HepG2 (cell line): ENCODE data around the gene SLC39A10. TPM values are rescaled to one million over a fixed set of nuclear protein-coding genes. Genes with fewer than 3 reads are reported as not detected.

ENCODE experiments used
- HCFC1 ChIP-seq: fragments of 150-350 bp; IDR thresholded peaks from 2 replicates; pipeline ENCODE4 v1.6.1; 2014; ENCODE audit warnings: low read depth, low read length
- POLR2AphosphoS5 ChIP-seq: IDR thresholded peaks from 2 replicates; pipeline ENCODE4 v1.6.1; 2012; ENCODE audit warnings: low read depth, low read length
- RBFOX2 ChIP-seq: fragments of 200-400 bp; formaldehyde crosslinking; IDR thresholded peaks from 2 replicates; pipeline ENCODE4 v1.6.1; 2017; ENCODE audit warnings: low read depth, mild to moderate bottlenecking, low read length
- RNF219 ChIP-seq: sonication (generic); formaldehyde crosslinking; IDR thresholded peaks from 2 replicates; pipeline ENCODE4 v1.5.0; 2020; ENCODE audit warnings: mild to moderate bottlenecking, missing genetic modification reagents
- SAFB2 ChIP-seq: sonication (generic); formaldehyde crosslinking; IDR thresholded peaks from 2 replicates; pipeline ENCODE4 v1.5.1; 2020; ENCODE audit warnings: missing genetic modification reagents, low read depth, mild to moderate bottlenecking, borderline replicate concordance
- TBL1XR1 ChIP-seq: fragments of 150-350 bp; IDR thresholded peaks from 2 replicates; pipeline ENCODE4 v1.6.1; 2014; ENCODE audit warnings: borderline replicate concordance, low read length; ENCODE audit not compliant: partially characterized antibody
- XBP1 ChIP-seq: sonication (generic); formaldehyde crosslinking; IDR thresholded peaks from 2 replicates; pipeline ENCODE4 v1.5.0; 2020; ENCODE audit warnings: missing genetic modification reagents
- ZNF34 ChIP-seq: sonication (generic); formaldehyde crosslinking; IDR thresholded peaks from 2 replicates; pipeline ENCODE4 v1.4.0; 2020; ENCODE audit warnings: mild to moderate bottlenecking, missing genetic modification reagents, borderline replicate concordance
- ZNF780A ChIP-seq: sonication (generic); formaldehyde crosslinking; IDR thresholded peaks from 2 replicates; pipeline ENCODE4 v1.8.0; 2022; ENCODE audit warnings: mild to moderate bottlenecking, missing genetic modification reagents, moderate library complexity
- polyA plus RNA-seq, 8 experiments: library from polyadenylated mRNA; depleted of rRNA in 3 of 8; stranded (reverse) in 7 of 8; unstranded in 1 of 8; fragments of >200 nt; fragmentation: Illumina TruSeq in 4 of 8; extraction: Trizol in 4 of 8; gene quantifications; 2 replicates each; pipeline versions ENCODE4 v1.2.1 to v1.2.3, GENCODE V29; 2011 to 2016; ENCODE audit warnings: low read depth in 4 of 8, missing spikeins in 1 of 8, mixed read lengths in 1 of 8; ENCODE audit not compliant: insufficient read depth in 1 of 8
- total RNA-seq, 5 experiments: library from RNA; depleted of rRNA; stranded (reverse); fragments of >200 nt; fragmentation: Illumina TruSeq; extraction: Trizol; gene quantifications; 2 replicates each; pipeline ENCODE4 v1.2.3, GENCODE V29; 2016; ENCODE audit warnings: low read depth in 1 of 5
- TF ChIP-seq, protein P1 (sequence below): sonication (generic); formaldehyde crosslinking; IDR thresholded peaks from 2 replicates; pipeline ENCODE4 v1.5.1; 2020; ENCODE audit warnings: mild to moderate bottlenecking, missing genetic modification reagents
- TF ChIP-seq, protein P2 (sequence below): sonication (generic); formaldehyde crosslinking; IDR thresholded peaks from 2 replicates; pipeline ENCODE4 v1.5.0; 2020; ENCODE audit warnings: mild to moderate bottlenecking, missing genetic modification reagents, moderate library complexity
- TF ChIP-seq, protein P3 (sequence below): sonication (generic); formaldehyde crosslinking; IDR thresholded peaks from 2 replicates; pipeline ENCODE4 v1.4.0; 2020; ENCODE audit warnings: missing genetic modification reagents

SLC39A10 gene
- total and polyA plus RNA-seq, 2 of the 13 experiments (the other 11 are each of a cell fraction or from before 2014, with no cell fraction given), result 13.2 to 21.0 TPM

- no peak for TF ChIP-seq RNF219
- no peak for TF ChIP-seq SAFB2 (CRISPR knock-in tag)
- TF ChIP-seq POLR2AphosphoS5, result peak; percentile 29; the same call in 1 of the 2 replicates
- TF ChIP-seq, protein P1, sequence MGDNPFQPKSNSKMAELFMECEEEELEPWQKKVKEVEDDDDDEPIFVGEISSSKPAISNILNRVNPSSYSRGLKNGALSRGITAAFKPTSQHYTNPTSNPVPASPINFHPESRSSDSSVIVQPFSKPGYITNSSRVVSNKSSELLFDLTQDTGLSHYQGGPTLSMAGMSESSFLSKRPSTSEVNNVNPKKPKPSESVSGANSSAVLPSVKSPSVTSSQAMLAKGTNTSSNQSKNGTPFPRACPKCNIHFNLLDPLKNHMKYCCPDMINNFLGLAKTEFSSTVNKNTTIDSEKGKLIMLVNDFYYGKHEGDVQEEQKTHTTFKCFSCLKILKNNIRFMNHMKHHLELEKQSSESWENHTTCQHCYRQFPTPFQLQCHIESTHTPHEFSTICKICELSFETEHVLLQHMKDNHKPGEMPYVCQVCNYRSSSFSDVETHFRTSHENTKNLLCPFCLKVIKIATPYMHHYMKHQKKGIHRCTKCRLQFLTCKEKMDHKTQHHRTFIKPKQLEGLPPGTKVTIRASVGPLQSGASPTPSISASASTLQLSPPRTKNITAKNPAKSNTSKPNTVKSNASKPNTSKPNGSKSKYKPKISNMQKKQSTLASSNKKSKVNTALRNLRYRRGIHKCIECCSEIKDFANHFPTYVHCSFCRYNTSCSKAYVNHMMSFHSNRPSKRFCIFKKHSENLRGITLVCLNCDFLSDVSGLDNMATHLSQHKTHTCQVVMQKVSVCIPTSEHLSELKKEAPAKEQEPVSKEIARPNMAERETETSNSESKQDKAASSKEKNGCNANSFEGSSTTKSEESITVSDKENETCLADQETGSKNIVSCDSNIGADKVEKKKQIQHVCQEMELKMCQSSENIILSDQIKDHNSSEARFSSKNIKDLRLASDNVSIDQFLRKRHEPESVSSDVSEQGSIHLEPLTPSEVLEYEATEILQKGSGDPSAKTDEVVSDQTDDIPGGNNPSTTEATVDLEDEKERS (CRISPR knock-in tag), result no peak
- TF ChIP-seq, protein P2, sequence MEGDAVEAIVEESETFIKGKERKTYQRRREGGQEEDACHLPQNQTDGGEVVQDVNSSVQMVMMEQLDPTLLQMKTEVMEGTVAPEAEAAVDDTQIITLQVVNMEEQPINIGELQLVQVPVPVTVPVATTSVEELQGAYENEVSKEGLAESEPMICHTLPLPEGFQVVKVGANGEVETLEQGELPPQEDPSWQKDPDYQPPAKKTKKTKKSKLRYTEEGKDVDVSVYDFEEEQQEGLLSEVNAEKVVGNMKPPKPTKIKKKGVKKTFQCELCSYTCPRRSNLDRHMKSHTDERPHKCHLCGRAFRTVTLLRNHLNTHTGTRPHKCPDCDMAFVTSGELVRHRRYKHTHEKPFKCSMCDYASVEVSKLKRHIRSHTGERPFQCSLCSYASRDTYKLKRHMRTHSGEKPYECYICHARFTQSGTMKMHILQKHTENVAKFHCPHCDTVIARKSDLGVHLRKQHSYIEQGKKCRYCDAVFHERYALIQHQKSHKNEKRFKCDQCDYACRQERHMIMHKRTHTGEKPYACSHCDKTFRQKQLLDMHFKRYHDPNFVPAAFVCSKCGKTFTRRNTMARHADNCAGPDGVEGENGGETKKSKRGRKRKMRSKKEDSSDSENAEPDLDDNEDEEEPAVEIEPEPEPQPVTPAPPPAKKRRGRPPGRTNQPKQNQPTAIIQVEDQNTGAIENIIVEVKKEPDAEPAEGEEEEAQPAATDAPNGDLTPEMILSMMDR (CRISPR knock-in tag), result 0 out of 2 replicates have a peak, but pooled peaks have one; percentile 28
- no peak for TF ChIP-seq TBL1XR1
- no peak for TF ChIP-seq ZNF34
- no peak for TF ChIP-seq HCFC1
- peak; percentile 93 for TF ChIP-seq RBFOX2
- TF ChIP-seq, protein P3, sequence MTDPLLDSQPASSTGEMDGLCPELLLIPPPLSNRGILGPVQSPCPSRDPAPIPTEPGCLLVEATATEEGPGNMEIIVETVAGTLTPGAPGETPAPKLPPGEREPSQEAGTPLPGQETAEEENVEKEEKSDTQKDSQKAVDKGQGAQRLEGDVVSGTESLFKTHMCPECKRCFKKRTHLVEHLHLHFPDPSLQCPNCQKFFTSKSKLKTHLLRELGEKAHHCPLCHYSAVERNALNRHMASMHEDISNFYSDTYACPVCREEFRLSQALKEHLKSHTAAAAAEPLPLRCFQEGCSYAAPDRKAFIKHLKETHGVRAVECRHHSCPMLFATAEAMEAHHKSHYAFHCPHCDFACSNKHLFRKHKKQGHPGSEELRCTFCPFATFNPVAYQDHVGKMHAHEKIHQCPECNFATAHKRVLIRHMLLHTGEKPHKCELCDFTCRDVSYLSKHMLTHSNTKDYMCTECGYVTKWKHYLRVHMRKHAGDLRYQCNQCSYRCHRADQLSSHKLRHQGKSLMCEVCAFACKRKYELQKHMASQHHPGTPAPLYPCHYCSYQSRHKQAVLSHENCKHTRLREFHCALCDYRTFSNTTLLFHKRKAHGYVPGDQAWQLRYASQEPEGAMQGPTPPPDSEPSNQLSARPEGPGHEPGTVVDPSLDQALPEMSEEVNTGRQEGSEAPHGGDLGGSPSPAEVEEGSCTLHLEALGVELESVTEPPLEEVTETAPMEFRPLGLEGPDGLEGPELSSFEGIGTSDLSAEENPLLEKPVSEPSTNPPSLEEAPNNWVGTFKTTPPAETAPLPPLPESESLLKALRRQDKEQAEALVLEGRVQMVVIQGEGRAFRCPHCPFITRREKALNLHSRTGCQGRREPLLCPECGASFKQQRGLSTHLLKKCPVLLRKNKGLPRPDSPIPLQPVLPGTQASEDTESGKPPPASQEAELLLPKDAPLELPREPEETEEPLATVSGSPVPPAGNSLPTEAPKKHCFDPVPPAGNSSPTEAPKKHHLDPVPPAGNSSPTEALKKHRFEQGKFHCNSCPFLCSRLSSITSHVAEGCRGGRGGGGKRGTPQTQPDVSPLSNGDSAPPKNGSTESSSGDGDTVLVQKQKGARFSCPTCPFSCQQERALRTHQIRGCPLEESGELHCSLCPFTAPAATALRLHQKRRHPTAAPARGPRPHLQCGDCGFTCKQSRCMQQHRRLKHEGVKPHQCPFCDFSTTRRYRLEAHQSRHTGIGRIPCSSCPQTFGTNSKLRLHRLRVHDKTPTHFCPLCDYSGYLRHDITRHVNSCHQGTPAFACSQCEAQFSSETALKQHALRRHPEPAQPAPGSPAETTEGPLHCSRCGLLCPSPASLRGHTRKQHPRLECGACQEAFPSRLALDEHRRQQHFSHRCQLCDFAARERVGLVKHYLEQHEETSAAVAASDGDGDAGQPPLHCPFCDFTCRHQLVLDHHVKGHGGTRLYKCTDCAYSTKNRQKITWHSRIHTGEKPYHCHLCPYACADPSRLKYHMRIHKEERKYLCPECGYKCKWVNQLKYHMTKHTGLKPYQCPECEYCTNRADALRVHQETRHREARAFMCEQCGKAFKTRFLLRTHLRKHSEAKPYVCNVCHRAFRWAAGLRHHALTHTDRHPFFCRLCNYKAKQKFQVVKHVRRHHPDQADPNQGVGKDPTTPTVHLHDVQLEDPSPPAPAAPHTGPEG (CRISPR knock-in tag), result peak; percentile 94
- no peak for TF ChIP-seq ZNF780A (CRISPR knock-in tag)
- TF ChIP-seq XBP1 (CRISPR knock-in tag), result no peak
These were observed 861 bp downstream of the SLC39A10 start (continued) for GRCh38 chr2:195657634-195658540.
